Islet precursor cell (in vitro differentiated cells): ENCODE data around the gene IRF2.

Experiments used
- DNase-seq: peaks from one replicate; pipeline ENCODE4 v3.0.0-alpha.2; 2018

IRF2 gene

DNA sequence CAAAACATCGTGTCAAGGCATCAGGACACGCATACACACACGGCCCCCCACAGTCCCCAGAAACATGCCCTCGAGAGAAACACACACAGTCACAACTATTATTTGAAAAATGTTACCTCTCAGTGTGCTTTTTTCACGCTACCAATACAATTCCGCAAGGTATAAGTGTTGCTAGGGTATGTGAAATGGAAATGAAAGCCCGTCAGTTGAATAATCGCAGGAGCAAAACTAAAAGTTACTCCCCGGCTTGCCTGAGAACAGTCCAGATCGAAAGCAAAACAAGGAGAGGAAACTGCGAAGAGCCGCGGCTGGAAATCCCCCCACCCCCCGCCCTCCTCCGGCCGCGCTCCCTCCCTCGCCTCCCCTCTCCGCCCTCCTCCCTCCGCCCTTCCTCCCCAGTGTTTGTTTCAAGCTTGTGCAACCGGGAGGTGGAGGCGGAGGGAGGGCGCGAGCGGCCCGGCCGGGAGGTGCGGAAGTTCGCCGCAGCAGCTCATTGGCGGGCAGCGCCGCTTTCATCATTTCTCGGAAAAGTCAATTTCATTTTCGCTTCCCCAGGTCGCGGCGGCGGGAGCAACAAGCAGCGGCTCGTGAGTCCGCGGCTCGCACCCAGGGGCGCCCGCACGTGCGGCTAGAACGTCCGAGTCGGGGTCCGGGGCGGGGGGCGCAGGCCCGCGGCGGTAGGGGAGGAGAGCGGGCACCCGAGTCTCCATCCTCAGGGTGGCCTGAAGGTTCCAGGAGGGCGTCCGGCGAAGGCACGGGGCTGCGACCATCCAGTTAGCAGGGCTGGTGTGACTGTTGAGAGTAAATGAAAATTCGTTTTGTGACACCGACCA, at the start of gene IRF2:
Gene IRF2 (minus strand): TSS at position 288 of the 833 bp plus-strand sequence. CDS start 45,486 bp downstream, outside the sequence.
- DNase-seq: peak; percentile 97

DNA sequence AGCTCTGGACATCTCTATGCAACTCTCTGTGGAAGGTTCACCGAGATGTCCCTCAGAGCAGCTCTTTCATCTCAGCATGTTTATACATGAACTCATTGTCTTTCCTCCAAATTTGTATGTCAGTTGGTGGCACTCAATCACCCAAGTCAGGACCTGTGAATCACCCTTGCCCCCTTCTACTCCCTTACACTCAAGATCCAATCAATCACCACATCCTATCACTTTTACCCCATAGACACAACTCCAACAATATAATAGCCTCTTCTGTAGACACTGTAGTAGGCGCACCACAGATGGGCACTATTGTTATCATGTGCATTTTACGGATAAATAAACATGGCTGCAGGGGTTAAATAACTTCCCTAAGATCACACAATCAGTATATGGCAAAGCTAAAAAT, 41.3 kb upstream of the IRF2 start:
- no peak for DNase-seq

DNA sequence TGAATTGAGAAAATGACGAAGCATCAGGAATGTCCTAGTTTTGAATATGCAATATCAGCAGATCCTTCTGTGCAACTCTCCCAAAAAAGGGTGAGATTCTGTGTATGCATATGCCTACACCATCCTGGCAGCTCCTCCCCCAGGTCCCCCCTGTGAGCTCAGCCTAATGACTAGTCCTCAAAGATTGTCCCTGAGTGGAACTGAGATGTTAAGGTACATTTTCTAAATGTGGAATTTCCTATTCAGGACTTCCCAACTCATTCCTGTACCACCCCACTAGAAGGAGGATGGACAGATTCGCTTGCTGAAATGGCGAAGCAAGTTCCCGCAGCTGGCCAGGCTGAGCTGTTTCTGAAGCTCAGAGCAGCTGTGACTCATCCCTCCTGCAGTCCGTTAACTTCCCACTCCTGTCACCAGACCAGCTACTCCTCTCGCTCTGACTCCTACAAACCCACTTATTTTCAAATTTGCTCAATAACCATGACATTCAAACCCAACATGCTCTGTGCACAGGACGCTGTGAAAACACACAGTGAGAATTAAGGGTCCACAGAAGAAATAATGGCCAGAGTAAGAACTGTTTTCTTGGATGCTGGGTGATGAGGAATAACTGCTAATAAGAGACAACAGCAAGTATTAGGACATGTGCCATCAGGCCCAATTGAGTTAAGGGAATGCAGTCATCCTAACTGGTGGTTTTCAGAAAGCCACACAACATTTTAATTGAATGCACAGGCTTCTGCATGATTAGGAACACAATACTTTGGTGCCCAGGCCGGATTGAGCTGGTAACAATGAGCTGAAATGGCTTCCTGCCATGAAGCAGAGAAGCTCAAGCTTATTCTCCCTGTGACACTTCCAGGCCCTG, 40.0 kb upstream of the IRF2 start:
- peak; percentile 80 for DNase-seq

DNA sequence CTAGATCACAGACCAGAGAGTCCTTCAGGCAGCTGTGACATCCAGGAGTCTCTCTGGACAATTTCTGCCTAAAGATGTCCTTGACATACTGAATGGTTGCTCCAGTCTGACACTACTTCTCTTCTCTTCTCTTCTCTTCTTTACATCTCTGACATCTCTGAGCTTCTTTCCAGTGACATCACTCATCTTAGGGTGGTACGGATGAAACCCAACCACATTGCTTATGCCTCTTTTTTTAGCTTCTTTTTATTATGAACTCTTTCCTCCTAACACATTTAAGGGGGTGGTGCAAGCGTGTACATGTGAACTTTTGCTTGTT, 39.4 kb upstream of the IRF2 start:
- DNase-seq: no peak

DNA sequence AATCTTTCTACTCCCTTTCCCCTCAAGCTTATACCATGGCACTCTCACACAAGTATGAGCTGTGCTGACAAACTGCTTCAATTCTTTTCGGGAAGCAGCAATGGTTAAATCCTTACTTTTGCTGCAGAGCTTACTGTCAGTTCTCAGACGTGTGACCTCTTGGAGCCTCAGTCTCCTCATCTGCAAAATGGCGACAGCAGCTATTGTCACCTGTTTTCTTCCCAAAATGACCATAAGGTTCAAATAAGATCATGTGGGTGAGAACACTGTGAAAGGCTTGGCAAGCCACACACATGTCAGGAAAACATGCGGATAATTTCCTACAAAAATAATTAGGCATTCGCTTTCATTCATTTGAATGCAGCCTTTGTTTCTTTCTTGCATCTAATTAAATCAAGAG, 36.8 kb upstream of the IRF2 start:
- DNase-seq: no peak

DNA sequence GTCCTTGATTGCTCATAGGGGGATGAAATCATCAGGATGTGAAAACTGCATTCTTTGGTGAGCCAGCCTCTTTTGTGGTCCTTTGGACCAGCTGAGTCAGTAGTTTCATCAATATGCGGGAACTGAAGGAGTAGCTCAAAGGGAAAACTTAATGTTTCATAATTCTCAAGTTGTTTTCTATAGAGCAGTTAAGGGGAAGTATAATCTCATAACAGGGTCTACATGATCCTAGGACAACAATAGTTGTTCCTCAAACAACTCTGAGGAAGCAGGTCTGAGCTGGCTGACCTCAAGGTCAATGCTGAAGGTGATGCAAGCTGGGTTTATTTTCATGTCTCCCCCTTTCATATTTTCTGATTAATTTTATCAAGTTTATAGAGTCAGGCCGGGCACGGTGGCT, 36.1 kb upstream of the IRF2 start:
- no peak for DNase-seq

DNA sequence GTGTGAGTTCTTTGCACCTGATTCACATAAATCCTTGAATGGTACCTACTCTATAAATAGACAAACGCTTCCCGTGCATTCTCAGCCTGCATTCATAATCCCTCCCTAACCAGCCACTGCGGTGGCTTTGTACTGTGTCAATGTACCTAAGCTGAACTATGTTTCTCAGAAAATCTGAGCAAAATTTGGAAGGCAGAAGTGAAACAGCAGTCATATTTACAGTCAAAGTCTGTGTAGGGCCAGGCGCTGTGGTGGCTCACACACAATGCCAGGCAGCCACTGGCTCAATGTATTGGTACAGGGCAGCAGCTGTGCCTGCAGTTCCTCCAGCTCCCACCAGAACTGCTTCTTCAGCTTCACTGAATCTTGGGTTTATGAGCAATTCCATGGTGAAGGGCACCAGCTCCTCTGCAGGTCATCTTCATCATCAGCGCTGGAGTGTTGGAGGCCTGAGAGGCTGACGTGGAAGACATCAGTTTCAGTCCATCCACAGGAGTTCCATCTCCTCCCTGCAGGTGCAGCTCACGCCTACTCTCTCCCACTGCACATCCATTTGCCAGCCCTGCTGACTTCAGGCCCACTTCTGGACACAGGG, 32.3 kb upstream of the IRF2 start:
- no peak for DNase-seq

DNA sequence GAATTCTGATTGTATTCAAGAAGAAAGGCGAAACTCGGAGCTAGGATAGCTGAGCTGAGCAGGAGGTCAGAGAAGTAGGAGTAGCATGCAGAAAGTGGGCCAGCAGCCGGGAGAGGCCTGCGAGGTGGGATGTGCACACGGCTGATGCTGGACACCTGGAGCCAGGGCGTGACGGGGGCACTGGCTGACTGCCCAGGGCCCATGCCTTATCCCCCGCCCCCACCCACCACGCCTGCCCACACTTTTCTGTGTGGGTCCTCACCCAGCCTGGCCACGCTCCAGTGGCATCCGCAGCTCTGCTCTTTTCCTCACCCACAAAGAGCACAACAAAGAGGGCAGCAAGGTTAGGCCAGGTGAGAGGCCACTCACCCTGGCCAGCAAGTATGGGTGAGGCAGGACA, 30.0 kb upstream of the IRF2 start:
- DNase-seq: no peak

DNA sequence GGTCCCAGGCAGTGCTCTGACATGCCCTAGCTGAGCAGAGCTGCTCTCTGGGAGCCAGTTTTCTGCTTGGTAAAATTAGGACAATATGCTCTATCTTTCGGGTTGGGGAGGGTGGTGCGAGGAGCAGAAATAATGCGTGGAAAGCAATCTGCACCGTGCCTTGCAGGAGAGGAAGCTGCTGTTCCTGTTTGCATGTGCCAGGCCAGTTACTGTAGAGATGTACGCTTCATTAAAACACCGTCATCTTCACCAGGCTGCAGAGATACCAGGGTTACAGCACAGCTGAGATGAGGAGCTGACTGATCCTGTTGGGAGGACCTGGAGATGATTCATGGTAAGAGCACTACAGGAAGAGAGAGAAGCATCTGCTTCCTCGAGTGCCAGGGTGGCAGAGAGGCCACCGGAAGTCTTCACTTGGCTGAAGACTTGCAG, 29.5 kb upstream of the IRF2 start:
- DNase-seq: no peak

DNA sequence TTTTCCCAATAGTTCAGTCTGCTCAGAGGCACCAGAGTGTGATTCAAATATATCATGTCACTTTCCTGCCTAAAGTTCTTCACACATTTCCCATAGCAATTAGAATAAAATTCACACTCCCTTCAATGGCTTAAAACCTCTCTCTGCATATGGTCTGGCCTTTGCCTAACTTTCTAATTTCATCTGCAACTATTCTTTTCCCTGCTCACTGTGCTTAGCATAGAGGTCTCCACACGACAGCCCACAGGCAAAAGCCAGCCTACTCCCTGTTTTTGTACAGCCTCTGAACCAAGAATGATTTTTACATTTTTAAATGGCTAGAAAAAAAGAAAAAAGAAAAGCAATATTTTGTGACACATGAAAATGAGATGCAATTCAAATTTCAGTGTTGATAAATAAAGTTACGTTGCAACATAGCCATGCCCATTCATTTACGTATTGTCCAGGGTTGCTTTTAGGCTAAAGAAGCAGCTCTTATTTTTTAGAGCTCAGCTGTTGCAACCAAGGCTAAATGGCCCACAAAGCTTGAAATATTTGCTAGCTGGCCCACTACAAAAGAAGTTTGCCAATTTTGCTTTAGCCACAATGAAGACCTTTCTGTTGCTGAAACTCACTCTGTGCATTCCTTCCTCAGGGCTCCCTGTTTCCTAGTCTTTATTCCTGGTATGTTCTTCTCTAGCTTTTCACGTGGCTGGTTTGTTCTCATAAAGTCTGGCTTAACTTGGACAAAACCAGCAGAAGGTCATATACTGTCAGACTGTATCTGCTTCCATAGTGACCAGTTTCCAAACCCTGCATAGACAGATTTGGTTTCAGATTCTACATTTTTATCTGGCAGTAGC, 26.6 kb upstream of the IRF2 start:
- no peak for DNase-seq

DNA sequence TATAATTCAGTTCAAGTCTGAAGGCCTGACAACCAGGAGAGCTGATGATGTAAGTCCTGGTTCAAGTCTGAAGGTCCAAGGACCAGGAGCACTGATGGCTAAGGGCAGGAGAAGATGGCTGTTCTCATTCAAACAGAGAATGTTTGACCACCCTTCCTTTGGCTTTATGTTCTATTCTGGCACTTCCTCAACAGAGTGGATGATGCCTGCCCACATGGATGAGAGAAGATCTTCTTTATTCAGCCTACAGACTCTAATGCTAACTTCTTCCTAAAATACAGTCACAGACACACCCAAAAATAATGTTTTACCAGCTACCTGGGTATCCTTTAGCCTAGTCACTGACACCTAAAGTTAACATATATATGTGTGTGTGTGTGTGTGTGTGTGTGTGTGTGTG, 25.6 kb upstream of the IRF2 start:
- no peak for DNase-seq

DNA sequence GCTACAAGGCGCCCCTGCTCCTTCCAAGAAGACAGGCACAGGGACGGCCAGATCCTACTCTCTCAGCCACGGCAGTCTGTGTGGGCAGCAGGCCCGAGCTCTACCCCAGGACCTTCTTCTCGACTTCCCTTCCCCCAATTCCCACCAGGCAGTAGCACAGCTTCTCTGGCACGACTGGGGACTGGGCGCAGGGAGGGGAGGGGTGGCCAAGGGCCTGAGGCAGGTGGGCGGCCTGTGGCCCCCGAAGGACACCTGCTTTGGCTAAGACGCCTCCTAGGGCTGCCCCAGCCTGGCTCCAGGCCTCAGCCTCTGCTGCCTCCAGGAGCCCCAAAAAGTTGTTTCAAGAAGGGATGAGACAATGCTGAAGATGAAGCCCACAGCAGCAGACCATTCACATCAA, 24.2 kb upstream of the IRF2 start:
- no peak for DNase-seq

DNA sequence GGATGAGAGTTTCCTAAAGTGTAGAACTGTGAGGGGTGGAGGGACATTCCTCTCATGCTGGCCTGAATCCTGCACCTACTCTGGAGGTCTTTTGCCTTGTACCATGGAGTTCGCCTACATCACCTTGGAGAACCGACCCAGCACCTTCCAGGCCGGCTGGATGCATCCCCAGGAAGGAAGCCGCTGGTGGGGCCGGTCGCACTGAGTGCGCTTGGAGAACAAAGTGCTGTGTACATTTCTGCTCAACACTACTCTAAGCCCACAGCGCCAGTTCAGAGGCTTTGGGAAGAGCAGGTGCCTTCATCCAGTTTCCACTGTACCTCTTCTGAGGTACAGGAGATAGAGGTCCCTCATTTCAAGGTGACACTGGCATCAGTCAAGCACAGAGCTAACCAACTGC, 15.4 kb upstream of the IRF2 start:
- no peak for DNase-seq

DNA sequence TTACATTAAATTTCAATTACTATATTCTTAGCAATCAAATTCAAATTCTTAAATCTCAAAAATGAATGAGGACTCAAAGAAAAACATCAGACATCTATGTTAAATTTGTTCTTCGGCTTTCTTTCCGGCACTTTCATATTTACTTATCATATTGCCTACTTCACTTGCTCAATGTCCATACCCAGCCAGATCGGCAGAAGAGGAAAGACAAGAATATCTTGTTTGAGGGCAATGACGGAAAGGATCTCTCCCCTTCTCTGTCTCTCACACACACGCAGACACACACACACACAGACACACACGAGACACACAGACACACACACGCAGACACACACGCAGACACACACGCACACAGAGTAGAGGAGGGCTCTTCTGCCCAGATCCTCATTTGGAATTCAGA, 13.2 kb upstream of the IRF2 start:
- DNase-seq: no peak

DNA sequence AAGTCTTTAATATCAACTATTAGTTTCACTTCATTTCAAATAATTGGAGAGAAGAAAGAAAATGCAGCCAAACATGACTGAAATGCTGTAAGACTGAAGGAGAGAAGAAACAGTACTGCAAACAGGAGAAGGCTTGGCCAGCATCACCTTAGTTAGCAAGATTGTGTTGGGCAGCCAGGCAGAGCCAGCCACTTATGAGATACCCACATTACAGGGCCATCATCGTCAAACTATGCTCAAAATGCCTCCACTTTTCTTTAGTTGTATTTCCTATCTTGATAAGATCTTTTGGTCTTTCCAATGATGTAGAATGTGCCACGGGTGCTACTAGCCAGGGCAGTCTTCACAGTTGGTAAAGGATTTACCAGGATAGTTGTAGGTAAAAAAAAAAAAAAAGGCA, 10.9 kb upstream of the IRF2 start:
- DNase-seq: no peak

DNA sequence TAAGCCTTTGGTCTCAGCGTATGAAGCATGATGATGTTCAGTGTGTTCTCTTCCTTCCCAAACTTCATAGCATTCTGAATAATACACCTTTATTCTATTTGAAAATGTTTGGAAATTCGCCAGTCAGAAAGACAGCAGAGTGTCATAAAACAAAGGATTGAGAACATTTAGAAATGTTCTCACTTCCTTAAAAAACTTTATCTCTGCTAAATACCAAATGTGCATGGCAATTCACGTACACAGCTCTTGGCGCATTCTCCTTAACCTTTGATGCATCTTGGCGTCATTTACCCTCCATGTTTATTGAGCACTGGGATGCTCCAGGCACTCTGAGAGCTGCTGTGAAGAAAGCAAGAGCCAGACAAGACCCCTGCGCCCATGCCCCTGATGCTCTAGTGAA, 7.2 kb upstream of the IRF2 start:
- no peak for DNase-seq

DNA sequence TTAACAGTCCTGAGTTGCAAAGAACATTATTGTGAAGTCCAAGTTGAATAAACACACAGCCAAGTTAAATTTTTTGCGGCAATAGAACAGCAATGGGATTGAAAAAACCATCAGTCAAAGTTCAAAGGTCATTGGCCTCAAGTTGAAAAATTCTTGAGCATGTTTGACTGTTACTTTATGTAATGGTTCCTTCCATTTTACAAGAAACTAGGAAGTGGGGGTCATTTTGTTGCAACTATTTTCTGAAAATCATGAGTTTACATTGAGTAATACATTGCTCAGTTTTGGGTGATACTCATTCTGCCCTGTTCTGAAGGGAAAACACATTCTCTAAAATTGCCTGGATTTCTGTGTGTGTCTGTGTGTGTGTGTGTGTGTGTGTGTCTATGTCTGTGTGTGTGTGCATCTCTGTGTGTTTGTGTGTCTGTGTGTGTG, 5.2 kb upstream of the IRF2 start:
- no peak for DNase-seq

DNA sequence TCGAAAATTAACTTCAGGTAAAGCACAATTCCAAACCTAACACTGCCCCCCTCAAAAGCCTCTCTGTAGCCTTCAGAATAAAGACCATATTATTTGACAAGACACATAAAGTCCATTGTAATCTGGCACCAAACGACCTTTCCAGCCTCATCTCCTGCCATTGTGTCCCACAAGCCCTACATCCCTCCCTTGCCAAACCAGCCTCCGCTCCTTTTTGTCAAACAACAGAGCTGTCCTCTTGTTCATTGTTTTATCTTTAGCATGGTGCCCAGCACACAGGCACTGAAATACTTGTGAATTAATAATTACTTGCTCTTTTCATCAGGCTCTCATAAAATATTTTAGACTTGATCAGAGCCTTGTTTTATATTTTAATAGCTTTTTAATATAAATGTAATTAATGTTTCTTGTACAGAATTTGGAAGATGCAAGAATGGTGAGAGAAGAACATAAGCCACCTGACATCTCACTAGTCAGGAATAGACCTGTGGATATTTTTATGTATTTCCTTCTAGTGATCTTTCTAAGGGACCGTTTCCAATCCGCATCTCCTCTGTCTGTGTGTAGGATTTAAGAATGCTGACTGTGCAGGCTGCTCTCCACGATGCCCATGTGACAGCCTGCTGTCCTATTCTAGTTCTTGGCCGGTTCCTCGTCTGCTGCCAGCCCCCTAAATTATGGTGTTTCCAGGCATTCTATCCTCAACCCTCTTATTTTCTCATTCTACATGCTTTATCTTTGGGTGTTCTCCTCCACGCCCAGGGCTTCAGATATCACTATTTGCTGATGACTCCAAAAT, 3.0 kb upstream of the IRF2 start:
- DNase-seq: no peak

DNA sequence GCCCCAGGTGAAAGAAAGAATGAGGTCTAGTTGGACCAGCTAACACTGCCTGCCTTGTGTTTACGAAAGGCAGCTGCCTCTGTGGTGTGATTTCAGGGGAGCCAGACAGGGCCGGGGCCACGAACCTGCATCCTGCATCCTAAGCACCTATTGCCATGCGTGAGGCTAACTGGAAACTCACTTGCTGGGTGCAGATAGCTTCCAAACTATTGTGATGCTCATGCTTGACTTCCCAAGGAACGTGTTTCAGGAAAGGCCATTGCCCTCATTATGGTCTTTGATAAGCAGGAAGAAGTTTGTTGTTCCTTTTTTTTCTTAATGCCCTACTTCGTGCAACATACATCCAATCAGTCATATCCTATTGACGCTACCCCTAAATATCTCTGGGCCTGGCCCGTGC, 2.3 kb upstream of the IRF2 start:
- DNase-seq: no peak

DNA sequence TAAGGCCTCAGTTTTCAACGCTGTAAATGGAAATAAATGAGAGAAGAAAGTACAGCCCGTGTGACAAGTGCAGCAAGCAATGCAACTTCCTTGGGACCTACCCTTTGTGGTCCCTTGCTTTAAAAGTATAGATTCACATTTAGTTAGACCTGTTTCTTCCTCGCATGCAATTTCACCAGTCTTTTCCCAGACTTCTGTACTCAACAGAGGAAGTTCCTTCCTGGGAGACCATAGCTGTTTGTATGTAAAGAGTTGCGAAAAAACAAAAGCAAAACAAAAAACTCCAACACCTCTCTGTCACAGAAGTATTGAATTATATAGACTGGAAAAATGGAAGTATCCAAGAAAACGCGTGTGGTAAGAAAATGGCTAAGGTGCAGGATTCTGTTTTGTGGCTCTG, 1.1 kb upstream of the IRF2 start:
- DNase-seq: no peak

DNA sequence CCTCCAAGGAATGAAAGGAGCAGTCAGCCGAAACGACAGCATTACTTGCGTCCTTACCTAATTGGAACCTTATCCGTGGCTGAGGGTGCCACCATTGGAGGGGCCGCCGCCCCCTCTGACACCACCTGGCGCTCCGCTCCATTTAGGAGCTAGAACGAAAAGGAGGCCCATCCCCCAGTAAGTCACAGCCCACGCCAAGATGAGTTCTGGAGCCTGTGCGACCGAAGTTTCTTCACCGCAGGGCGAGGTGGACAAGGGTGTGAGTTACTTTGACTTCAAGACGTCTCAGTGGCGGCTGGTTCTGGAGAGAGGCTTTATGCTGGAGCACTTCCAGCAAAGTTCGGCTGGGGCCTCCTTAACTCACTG, 729 bp upstream of the IRF2 start:
- peak; percentile 69 for DNase-seq
